Left renal cortex interstitium (tissue), 4 donors: ENCODE measurements around the gene UGT2A3. TPM values are rescaled to one million over a fixed set of nuclear protein-coding genes. Genes with fewer than 3 reads are reported as not detected.

Experiments used
- DNase-seq, 4 donors: peaks; one replicate each; pipeline ENCODE4 v3.0.0-alpha.2; 2013; ENCODE audit warnings: low read depth in 4 of 4, low spot score in 2 of 4, missing footprints in 1 of 4
- polyA plus RNA-seq, 4 donors: library from polyadenylated mRNA; unstranded; fragments of 120-200 nt; gene quantifications; one replicate each; pipeline ENCODE4 v1.2.1, GENCODE V29; 2013; ENCODE audit not compliant: insufficient read length in 4 of 4

UGT2A3 gene
- polyA plus RNA-seq, 4 donors = 71.5 to 155 (median 93.8) TPM

DNA sequence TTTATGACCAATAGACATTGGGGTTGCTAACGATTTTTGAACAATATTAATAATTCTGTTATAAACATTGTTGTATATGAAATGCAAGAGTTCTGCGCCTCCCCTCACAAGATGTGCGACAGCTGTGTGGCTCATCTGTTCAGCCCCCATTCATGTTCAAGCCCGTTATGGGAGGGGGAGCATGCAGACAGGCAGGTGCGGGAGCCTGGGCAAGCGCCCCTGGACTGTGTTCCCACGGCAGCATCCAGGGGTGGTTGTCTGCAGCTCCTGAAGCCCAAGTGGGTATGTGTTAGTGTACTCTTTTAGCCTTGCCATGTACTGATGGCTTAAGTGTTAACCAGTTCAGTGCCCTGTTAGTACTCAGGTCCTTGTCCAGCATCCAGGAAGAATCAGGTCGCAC, 34.6 kb downstream of the UGT2A3 start:
- no peak for DNase-seq

DNA sequence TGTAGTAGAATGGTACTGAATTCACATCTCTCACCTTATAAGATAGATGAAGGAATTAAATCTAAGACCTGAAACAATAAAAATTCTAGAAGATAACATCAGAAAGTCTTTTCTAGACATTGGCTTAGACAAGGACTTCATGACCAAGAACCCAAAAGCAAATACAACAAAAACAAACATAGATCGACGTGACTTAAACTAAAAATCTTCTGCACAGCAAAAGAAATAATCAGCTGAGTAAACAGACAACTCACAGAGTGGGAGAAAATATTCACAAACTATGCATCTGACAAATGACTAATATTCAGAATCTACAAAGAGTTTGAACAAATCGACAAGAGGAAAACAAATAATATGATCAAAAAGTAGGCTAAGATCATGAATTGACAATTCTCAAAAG, 38.8 kb downstream of the UGT2A3 start:
- no peak for DNase-seq

DNA sequence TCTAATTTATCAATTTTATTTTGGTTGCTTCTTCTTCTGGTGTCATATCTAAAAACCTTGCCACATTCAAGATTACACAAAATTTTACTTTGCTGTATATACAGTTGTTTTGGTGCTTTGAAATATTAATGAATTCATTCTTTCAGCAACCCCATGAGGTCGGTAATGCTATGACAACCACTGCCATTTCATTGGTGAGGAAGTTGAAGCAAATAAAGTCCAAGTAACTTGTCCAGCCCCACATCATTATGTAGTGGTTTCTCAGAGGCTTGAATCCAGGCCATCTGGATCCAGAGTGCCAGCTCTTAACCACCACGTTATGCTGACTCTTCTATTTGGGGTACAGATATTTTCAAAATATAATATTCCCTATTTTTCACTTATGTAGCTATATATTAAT, 42.2 kb downstream of the UGT2A3 start:
- no peak for DNase-seq

DNA sequence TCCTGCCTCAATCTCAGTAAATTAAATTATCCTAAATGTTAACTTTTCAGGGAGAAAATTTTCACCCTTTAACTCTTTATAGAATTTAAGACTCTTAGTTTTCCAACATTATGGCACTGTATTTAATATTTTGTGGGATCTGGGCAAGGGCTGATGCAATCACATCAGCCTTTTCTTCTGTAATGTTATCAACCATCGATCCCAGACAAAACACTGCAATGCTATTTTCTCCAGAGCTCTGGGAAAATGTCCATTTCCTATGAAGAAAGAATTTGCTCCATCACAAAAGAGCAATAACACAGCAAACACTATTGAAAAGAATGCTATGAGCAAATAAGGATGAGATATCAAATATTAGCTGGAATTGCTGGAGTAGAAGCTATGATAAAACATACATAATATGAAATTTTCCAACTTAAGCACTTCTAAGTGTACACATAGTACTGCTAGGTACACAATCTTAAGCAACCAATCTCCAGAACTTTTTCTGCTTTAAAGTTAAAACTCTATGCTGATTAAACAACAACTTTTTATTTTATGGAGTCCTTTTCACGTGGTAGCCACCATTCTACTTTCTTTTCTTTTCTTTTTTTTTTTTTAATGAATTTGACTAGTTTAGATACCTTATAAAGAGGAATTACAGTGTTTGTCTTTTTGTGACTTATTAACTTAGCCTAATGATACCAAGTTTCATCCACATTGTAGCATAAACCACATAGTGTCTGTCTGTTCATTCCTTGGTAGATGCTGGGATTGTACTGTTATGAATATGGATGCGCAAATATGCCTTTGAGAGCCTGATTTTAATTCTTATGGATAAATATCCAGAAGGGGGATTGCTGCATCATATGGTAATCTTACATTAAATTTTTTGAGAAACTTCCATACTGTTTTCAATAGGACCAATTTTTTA, 43.6 kb downstream of the UGT2A3 start:
- no peak for DNase-seq

DNA sequence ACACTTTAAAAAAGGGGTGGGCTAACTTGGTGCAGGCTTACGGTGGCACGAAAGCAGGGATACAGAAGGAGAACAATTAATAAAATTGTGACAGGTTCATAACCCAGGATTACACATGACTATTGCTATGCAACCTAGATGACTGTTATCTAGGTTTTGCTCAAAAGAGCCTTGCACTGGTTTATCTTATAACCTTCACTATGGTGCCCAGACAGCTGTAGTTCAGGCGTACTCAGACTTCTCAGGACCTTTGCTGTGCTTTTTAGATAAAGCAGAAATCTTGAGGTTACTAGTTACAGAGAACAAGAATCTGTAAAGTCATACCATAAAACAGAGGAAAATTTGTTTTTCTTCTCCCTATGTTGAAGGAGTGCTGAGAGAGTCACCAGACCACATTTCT, 44.4 kb downstream of the UGT2A3 start:
- DNase-seq = no peak

DNA sequence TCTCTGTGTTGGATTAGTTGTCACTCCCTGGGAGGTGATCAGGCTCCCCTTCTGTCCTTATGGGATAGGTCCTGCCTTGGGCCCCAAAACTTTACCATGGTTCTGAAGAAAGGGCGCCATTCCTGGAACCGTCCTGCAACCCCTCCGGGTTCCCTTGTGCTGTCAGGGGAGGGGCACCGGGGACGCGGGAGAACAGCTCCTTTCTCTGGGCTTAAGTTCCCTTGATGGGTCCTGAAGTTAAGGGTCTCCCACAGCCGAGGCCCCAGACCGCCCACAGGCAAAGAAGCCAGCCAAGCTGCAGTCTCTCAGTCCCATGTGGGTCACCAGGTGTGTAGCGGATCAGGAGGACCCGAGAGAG, 44.8 kb downstream of the UGT2A3 start:
- no peak for DNase-seq

DNA sequence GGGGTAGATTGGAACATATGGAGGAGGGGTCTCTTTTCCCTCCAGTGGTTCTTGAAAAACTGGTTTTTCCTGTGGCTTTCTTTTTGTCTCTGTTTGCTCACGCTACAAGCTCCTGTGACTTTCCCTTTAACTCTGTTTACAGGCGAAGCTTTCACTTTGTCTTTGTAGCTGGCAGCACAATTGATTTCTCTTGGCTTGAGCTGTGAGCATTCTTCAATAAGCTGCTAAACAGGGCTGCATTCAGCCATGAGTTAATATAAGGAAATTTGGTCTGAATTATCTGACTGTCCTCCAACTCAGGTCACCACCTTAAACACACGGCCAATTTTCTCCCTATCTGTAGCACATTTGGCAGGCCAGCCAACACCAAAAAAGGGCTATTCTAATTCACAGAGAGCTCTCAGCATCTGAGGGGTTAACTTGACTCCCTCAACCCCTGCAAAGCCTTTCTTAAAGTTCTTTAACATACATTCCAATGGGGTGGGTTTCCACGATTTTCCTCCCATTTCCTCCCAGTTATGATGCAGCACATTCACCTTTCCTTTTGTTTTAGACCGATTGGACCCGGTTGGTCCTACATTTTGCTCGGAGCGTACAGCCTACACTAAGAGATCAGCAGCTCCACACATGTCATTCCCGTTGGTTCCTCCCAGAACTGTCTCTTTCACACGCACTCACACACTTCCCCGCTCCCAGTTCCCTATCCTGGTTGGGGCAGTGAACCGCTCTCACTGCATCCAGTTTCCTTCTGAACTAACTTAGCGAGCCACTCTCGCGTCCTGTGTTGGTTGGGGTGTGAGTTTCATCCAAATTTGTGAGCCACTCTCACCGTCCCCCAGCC, 45.4 kb downstream of the UGT2A3 start:
- peak in 2 of 4 donors; percentile 13 to 56 for DNase-seq

DNA sequence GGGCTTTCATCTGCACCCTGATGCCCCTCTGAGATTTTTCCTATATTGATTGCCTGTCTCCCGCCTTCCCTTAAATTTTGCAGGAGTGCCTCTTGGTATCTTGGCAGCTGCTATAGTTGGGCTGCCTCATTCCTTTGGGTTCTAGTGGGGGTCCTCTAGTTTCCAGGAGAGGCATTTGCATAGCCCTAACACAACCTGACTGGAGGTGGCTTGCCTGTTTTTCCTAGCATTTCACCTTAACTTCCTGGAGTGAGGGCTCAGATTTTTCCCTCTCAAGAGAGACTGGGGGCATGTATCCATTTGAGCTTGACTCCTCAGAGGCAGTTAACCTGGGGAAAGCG, 46.0 kb downstream of the UGT2A3 start:
- no peak for DNase-seq

DNA sequence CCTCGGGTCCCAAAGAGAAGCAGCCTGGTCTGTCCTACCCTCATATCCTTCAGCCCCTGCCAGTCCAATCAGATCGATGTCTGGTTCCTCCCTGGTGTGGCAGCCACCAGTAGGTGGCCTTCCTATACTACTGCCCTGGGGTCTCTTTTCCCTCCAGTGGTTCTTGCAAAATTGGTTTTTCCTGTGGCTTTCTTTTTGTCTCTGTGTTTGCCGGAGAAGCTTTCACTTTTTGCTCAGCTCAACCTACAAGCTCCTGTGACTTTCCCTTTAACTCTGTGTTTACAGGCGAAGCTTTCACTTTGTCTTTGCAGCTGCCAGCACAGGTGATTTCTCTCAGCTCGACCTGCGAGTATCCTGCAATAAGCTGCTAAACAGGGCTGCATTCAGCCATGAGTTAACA, 46.8 kb downstream of the UGT2A3 start:
- no peak for DNase-seq

DNA sequence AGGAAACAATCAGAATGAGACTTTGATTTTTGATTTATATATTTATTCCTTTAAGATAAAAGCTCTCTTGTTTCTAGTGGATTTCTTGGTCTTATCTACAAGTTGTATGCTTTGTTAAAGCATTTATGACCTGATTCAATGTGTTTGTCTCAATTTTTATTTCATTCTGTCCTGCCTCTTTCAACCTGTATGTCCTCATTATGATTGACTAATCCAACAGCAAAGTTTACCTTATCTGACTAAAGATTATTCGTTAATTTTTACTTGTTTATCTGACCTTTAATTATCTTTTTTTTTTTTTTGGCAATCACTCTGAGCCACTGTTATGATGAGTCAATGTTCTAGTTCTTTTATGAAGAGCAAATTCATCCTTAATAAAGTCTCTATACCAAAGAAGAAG, 54.9 kb downstream of the UGT2A3 start:
- DNase-seq = no peak

DNA sequence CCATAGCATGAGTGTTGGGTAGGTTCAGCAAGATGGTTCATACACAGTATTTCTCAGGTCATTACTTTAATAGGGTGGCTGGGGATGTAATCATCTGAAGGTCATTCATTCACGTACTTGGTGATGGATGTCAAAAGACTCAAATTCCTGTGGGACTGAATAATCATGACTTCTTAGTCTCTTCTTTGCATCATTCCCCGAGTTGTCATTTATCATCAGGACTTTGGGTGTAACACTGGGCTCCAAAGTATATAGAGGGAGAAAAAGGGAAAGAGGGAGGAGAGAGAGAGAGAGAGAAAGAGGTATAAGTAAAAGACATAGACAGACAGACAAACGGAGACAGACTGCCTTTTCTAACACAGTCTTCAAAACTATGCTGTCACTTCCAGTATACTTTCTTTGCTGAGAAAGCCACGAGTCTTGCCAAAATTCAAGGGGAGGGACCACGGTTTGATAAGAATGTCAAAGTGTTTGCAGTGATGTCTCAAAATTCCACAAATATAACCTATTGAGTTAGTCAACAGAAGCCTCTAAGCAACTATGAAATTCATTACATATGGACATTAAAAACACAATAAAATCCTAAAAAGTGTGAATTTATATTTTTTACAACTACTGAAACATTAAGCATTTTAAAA, 55.9 kb downstream of the UGT2A3 start:
- DNase-seq = no peak

DNA sequence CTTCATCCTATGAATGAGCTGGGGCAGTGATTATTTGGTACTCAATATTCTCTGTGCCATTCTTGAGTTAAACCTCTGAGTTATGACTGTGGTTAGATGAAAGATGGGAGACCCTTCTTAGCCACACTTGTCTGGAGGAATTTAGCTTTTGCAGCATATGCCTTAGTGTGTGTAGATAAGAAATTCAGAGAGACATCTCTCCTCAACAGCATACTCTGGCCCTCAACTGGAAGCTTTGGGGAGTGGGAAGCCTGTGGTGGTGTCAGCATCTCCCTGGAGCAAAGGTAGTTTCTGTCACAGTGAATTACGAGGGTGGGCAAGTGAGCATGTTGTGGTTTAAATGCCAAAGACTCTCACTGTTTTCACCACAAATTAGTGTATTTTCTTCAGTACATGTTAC, 58.7 kb downstream of the UGT2A3 start:
- no peak for DNase-seq

DNA sequence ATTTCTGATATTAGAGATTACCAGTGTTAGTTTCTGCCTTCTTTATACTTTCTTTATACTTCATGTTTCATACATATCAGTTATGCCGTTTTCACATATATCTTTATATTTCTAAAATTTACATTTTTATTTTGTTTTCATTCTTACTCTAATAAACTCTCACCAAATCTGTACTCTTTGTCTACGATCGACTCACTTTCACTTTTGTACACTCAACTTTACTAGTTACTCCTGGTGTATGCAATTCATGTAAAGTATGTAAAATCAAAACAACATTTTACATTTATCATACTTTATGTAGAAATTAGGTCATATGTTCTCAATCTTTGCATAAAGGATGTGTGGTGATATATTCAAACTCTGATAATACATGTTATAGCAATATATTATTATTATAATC, 59.9 kb downstream of the UGT2A3 start:
- no peak for DNase-seq

DNA sequence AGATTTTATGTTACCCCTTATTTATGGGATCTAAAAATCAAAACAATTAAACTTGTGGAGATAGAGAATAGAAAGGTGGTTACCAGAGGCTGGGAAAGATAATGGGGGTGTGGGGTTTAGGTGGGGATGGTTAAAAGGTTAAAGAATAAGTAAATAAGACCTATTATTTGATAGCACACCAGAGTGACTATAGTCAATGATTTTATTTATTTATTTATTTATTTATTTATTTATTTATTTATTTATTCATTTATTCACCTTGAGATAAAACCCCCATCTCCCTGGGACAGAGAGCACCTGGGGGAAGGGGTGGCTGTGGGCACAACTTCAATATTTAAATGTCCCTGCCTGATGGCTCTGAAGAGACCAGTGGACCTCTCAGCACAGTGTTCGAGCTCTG, 66.1 kb downstream of the UGT2A3 start:
- no peak for DNase-seq

DNA sequence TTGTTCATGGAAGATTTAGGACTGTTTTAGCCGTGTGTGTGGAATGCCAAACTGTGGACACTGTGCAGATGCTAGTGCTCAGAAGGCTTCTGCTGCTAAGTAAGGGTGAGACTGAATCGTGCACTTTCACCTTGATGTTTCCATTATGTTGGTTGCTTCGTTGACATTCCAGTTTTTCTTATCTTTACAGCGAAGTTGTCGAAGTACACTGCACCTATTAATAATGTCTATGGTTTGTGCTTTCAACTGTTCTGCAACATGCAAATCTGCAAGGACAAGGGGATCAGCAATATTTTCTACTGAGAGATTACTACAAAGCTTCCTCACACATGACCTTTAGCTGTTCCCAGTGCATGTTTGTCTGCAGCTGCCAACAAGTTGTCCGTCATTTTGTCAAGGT, 67.7 kb downstream of the UGT2A3 start:
- no peak for DNase-seq

Other genes with a start within 250 kb of the UGT2A3 start
- gene UGT2B10, start 135.8 kb downstream of the UGT2A3 start, polyA plus RNA-seq = 1 to 10 TPM in 1 of 4 donors, under 1 TPM in 2, not detected in 1; 0.14 to 2.1 (median 0.49) TPM
- gene UGT2B7, start 144.7 kb upstream of the UGT2A3 start, polyA plus RNA-seq = 10 to 100 TPM; 70.1 to 81.2 (median 71.4) TPM